Caco-2 (cell line): ENCODE measurements around the gene TDP1. TPM values are rescaled to one million over a fixed set of nuclear protein-coding genes. Genes with fewer than 3 reads are reported as not detected.

Experiments
- BruUV-seq: library from RNA; stranded (reverse); fragments of 400-500 nt; replicated peaks from 2 replicates; lab custom pipeline; 2021; lab: Mats Ljungman, UMichigan
- CTCF ChIA-PET: fragments of 300-600 bp; sonication (Branson Sonifier 250); formaldehyde crosslinking; loops from one replicate; lab custom pipeline; 2022; ENCODE audit warnings: antibody characterized with exemption; lab: Charles Lee
- POLR2A ChIA-PET: fragments of 300-600 bp; sonication (Branson Sonifier 250); formaldehyde crosslinking; loops from one replicate; lab custom pipeline; 2022; ENCODE audit warnings: antibody characterized with exemption; lab: Charles Lee
- DNase-seq, 2 experiments: peaks; one replicate each; pipeline versions ENCODE4 v3.0.0 to v3.0.0-alpha.2; 2020 to 2022
- H3K27me3 ChIP-seq: replicated peaks from 2 replicates; pipeline ENCODE4 v1.6.0; 2011; ENCODE audit warnings: low read length; ENCODE audit not compliant: control insufficient read depth, insufficient read depth
- H3K36me3 ChIP-seq: 2 replicates; pipeline ENCODE4 v1.5.1; 2011; ENCODE audit warnings: low read length; ENCODE audit not compliant: control insufficient read depth, insufficient read depth
- H3K4me1 ChIP-seq: fragments of 250-450 bp; sonication (Bioruptor Pico); 2 replicates; pipeline ENCODE4 v1.5.1; 2020; ENCODE audit warnings: mild to moderate bottlenecking
- H3K4me3 ChIP-seq: 2 replicates; pipeline ENCODE4 v1.5.1; 2011; ENCODE audit warnings: low read depth, mild to moderate bottlenecking, control low read depth, low read length
- H3K9me3 ChIP-seq: fragments of 250-450 bp; sonication (Bioruptor Pico); 2 replicates; pipeline ENCODE4 v1.5.1; 2020; ENCODE audit warnings: mild to moderate bottlenecking, moderate library complexity
- H3K27ac Mint-ChIP-seq: one replicate; pipeline ENCODE4 v1.8.0; 2022; ENCODE audit warnings: mixed read lengths; ENCODE audit not compliant: unreplicated experiment
- H3K27me3 Mint-ChIP-seq: one replicate; pipeline ENCODE4 v1.8.0; 2022; ENCODE audit warnings: mixed read lengths; ENCODE audit not compliant: insufficient read depth, unreplicated experiment
- H3K36me3 Mint-ChIP-seq: one replicate; pipeline ENCODE4 v1.8.0; 2022; ENCODE audit warnings: mild to moderate bottlenecking, mixed read lengths; ENCODE audit not compliant: insufficient read depth, unreplicated experiment
- H3K4me1 Mint-ChIP-seq: one replicate; pipeline ENCODE4 v1.8.0; 2022; ENCODE audit warnings: low read depth, mixed read lengths; ENCODE audit not compliant: unreplicated experiment
- H3K4me3 Mint-ChIP-seq: one replicate; pipeline ENCODE4 v1.8.0; 2022; ENCODE audit warnings: mild to moderate bottlenecking, moderate library complexity, mixed read lengths; ENCODE audit not compliant: unreplicated experiment
- H3K9me3 Mint-ChIP-seq: one replicate; pipeline ENCODE4 v1.8.0; 2022; ENCODE audit warnings: mixed read lengths; ENCODE audit not compliant: unreplicated experiment
- intact Hi-C: fragments of 100-400 bp; cut with micrococcal nuclease; formaldehyde crosslinking; loops from one replicate; pipeline ENCODE4 v1.10.0; 2022; ENCODE audit not compliant: unreplicated experiment
- total RNA-seq: library from RNA; stranded (reverse); gene quantifications from 2 replicates; pipeline ENCODE4 v1.2.3, GENCODE V29; 2022
- TF ChIP-seq, protein P1 (sequence below), 2 experiments: fragments of 200-600 bp in 1 of 2; IDR thresholded peaks; 1 replicate in 1 of 2; 2 replicates in 1 of 2; pipeline versions ENCODE4 v1.5.1 to v1.8.0; 2011 to 2022; ENCODE audit warnings: antibody characterized with exemption in 1 of 2, control low read depth in 1 of 2, inconsistent platforms in 1 of 2, low read depth in 1 of 2, low read length in 1 of 2, mild to moderate bottlenecking in 1 of 2, moderate library complexity in 1 of 2; ENCODE audit not compliant: insufficient read depth in 1 of 2, severe bottlenecking in 1 of 2, unreplicated experiment in 1 of 2

TDP1 gene
- total RNA-seq, 1 experiment from 2014 or later, result 29.0 TPM

DNA sequence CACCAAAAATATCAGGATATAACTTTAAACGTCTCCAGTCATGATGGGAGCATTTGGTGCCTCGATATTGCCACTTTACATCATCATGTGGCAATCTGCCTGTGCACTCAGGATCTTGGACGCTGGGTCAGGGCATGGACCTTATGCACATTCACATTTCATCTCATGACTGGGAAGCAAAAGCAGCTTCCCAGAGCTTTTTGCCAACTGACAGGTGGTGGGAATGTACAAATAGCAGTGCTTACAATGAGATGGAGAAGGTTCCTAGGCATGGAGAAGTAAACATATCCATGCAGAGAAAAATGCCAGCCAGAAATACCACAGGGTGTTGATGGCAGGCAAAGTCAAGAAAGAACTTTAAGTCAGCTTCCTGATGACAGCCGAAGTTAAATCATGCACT is 31.5 kb upstream of the TDP1 start:
- Mint-ChIP-seq H3K9me3 (no peaks in the 10 kb centered on the region), H3K36me3 (peaks cover 7% of the 10 kb centered on the region), H3K27me3 (no peaks in the 10 kb centered on the region), H3K4me1 (no peaks in the 10 kb centered on the region), H3K4me3 (no peak overlapping the region), H3K27ac (no peak overlapping the region)
- POLR2A ChIA-PET, result no interaction called here
- TF ChIP-seq, protein P1, sequence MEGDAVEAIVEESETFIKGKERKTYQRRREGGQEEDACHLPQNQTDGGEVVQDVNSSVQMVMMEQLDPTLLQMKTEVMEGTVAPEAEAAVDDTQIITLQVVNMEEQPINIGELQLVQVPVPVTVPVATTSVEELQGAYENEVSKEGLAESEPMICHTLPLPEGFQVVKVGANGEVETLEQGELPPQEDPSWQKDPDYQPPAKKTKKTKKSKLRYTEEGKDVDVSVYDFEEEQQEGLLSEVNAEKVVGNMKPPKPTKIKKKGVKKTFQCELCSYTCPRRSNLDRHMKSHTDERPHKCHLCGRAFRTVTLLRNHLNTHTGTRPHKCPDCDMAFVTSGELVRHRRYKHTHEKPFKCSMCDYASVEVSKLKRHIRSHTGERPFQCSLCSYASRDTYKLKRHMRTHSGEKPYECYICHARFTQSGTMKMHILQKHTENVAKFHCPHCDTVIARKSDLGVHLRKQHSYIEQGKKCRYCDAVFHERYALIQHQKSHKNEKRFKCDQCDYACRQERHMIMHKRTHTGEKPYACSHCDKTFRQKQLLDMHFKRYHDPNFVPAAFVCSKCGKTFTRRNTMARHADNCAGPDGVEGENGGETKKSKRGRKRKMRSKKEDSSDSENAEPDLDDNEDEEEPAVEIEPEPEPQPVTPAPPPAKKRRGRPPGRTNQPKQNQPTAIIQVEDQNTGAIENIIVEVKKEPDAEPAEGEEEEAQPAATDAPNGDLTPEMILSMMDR (IDR thresholded peaks at IDR 0.05; ENCODE audit: insufficient read depth in 1 of 2, low read depth in 1 of 2, low read length in 1 of 2, severe bottlenecking in 1 of 2, unreplicated experiment in 1 of 2), result no peak
- H3K9me3 ChIP-seq, result no peaks in the 10 kb centered on the region
- H3K27me3 ChIP-seq, result no peaks in the 10 kb centered on the region
- CTCF ChIA-PET, result no interaction called here
- no peak for DNase-seq
- no peak overlapping the region for H3K4me3 ChIP-seq
- no peaks in the 10 kb centered on the region for H3K4me1 ChIP-seq
- intact Hi-C loops, result no loop called here
- BruUV-seq, result no TSS peak
- H3K36me3 ChIP-seq, result no peaks in the 10 kb centered on the region

DNA sequence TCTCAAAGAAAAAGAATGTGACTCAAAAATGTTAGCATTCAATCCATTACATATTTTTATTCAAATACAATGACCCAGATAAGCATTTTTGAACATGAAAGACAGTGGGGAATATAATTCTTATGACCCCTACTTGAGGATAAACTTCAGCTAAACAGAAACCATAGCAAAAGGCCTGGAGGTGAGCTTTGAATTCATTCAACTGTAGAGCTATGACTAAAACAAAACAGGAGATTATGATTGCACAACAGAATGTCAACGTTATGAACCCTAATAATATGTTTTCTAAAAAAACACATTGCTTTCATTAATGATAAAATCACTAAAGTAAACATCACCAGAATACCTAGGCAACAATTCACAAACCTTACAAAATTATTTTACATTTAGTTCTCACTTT is 29.0 kb upstream of the TDP1 start:
- no peaks in the 10 kb centered on the region for H3K27me3 ChIP-seq
- no peak overlapping the region for H3K4me3 ChIP-seq
- no peaks in the 10 kb centered on the region for H3K27me3 Mint-ChIP-seq
- no TSS peak for BruUV-seq
- no peaks in the 10 kb centered on the region for H3K36me3 ChIP-seq
- no peaks in the 10 kb centered on the region for H3K4me1 Mint-ChIP-seq
- TF ChIP-seq, protein P1 (IDR thresholded peaks at IDR 0.05; ENCODE audit: insufficient read depth in 1 of 2, low read depth in 1 of 2, low read length in 1 of 2, severe bottlenecking in 1 of 2, unreplicated experiment in 1 of 2), result no peak
- H3K4me3 Mint-ChIP-seq, result no peak overlapping the region
- intact Hi-C loops, result no loop called here
- H3K9me3 ChIP-seq, result no peaks in the 10 kb centered on the region
- H3K27ac Mint-ChIP-seq, result no peak overlapping the region
- no peak for DNase-seq
- H3K36me3 Mint-ChIP-seq, result peaks cover 7% of the 10 kb centered on the region
- H3K4me1 ChIP-seq, result no peaks in the 10 kb centered on the region
- ChIA-PET CTCF (no interaction called here), POLR2A (no interaction called here)
- H3K9me3 Mint-ChIP-seq, result no peaks in the 10 kb centered on the region

DNA sequence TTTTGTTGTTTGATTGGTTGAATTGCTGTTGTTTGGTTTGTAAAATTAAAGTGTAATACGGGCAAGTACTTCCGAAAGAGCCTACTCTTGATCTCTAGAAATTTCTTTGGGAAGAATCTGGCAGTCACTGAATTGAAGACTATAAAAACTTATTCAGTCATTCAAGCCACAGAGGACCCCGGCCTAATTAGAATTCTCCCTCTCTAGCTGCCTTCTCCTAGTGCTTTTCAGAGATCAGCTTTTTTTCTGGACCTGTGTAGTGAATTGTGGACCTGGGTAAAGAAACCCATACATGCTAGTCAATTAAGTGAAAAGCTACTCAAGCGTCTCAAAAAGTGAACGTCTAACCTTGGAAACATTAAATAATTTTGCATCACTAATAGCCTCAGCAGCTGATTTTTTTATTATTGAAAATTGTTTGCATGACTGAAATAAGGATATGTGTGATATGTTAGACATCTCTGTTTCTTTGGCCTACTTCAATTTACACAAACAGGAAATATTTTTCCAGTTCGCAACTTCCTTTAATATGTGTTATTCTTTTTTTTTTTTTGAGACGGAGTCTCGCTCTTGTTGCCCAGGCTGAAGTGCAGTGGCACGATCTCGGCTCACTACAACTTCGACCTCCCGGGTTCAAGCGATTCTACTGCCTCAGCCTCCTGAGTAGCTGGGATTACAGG is 28.4 kb upstream of the TDP1 start:
- intact Hi-C loops, result no loop called here
- ChIA-PET POLR2A (no interaction called here), CTCF (no interaction called here)
- H3K27ac Mint-ChIP-seq, result no peak overlapping the region
- H3K9me3 Mint-ChIP-seq, result no peaks in the 10 kb centered on the region
- TF ChIP-seq, protein P1 (IDR thresholded peaks at IDR 0.05; ENCODE audit: insufficient read depth in 1 of 2, low read depth in 1 of 2, low read length in 1 of 2, severe bottlenecking in 1 of 2, unreplicated experiment in 1 of 2), result no peak
- no peaks in the 10 kb centered on the region for H3K4me1 ChIP-seq
- no peaks in the 10 kb centered on the region for H3K27me3 ChIP-seq
- no peak overlapping the region for H3K4me3 ChIP-seq
- no peak overlapping the region for H3K4me3 Mint-ChIP-seq
- H3K4me1 Mint-ChIP-seq, result no peaks in the 10 kb centered on the region
- no peak for DNase-seq
- no TSS peak for BruUV-seq
- no peaks in the 10 kb centered on the region for H3K27me3 Mint-ChIP-seq
- peaks cover 7% of the 10 kb centered on the region for H3K36me3 Mint-ChIP-seq
- H3K9me3 ChIP-seq, result no peaks in the 10 kb centered on the region
- H3K36me3 ChIP-seq, result no peaks in the 10 kb centered on the region
